Measurements from ENCODE around the gene FRMD8. TPM values are rescaled to one million over a fixed set of nuclear protein-coding genes. Genes with fewer than 3 reads are reported as not detected.

FRMD8 gene
- total RNA-seq, 1 donor from 2014 or later, result 53.3 TPM

DNA sequence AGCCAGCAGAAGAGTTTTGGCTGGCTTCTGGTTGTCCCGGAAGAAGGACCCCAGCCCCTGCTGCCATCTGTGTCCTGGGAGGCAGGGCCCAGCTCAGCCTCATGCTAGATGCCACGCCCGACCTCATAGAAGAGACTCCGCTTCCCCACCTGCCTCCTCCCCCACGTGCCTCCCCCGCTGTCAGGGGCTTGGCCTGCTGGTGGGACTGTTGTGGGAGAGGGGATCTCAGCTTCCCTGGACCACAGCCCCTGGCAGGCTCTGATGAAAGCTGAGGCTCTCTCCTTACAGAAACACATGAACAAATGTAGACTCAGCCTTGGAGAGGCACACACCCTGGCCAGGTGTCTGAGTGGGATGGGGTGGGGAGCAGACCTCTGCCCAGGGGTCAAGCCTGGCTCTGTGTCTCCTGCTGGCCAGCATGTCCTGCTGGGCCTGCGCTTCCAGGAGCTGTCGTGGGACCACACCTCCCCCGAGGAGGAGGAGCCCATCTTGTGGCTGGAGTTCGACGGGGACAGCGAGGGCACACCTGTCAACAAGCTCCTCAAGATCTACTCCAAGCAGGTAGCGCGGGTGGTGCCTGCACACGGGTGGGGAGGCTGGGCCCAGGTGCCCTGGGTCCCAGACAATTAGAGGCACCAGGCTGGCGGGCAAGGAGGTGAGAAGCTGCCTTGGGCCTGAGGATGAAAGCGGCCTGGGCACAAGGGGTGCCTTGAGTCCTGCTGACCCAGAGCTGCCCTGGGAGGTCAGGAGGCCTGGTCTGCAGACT, 14.1 kb downstream of the FRMD8 start:
- no peaks in the 10 kb centered on the region for H3K4me1 ChIP-seq
- H3K27me3 ChIP-seq, result no peaks in the 10 kb centered on the region
- peaks cover 0 to 81% of the 10 kb centered on the region in 2 donors for H3K36me3 ChIP-seq
- H3K4me3 ChIP-seq, result no peak overlapping the region
- no peaks in the 10 kb centered on the region for H3K9me3 ChIP-seq
- TF ChIP-seq, protein P1, sequence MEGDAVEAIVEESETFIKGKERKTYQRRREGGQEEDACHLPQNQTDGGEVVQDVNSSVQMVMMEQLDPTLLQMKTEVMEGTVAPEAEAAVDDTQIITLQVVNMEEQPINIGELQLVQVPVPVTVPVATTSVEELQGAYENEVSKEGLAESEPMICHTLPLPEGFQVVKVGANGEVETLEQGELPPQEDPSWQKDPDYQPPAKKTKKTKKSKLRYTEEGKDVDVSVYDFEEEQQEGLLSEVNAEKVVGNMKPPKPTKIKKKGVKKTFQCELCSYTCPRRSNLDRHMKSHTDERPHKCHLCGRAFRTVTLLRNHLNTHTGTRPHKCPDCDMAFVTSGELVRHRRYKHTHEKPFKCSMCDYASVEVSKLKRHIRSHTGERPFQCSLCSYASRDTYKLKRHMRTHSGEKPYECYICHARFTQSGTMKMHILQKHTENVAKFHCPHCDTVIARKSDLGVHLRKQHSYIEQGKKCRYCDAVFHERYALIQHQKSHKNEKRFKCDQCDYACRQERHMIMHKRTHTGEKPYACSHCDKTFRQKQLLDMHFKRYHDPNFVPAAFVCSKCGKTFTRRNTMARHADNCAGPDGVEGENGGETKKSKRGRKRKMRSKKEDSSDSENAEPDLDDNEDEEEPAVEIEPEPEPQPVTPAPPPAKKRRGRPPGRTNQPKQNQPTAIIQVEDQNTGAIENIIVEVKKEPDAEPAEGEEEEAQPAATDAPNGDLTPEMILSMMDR (IDR thresholded peaks at IDR 0.05), result no peak
- TF ChIP-seq POLR2A (IDR thresholded peaks at IDR 0.05) (no peak), POLR2AphosphoS5 (IDR thresholded peaks at IDR 0.05; ENCODE audit: insufficient read depth in 1 of 2, low read depth in 1 of 2) (no peak)
- H3K27ac ChIP-seq, result no peak overlapping the region
- DNase-seq (ENCODE audit: extremely low spot score in 2 of 2), result no peak
- intact Hi-C loops (cut with DNase I), result no loop called here

DNA sequence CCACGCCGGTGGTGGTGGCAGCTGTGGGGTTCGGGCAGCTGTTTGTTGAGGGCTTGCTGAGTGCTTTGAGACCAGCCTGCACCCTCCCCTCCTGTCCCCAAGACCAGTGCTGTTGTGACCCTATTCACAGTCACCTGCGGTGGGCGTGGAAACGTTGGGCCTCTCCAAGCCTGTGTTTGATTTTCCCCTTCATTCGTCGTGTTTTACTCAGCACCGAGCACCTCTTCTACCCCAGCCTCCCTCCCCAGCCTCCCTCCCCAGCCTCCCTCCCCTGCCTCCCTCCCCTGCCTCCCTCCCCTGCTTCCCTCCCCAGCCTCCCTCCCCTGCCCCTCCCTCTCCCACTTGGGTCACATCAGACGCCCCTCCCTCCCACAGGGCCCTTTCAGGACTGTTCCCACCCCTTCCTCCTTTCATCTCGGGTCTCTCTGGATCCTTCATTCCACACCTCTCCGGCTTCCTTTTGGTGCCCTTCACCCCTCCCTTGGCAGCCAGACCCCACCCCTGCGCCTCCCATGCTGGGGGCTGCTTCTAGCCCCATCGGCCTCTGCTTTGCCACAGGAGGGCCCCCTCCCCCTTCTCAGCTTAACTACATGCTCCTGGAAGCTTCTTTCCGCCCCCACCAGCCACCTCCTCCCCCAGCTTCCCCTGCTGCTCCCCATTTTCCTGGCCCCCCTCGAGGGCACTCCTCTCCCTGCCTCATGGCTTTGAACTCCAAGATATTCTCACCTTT, 14.8 kb downstream of the FRMD8 start:
- Histone ChIP-seq H3K27me3 (no peaks in the 10 kb centered on the region), H3K27ac (no peak overlapping the region), H3K4me1 (no peaks in the 10 kb centered on the region), H3K9me3 (no peaks in the 10 kb centered on the region), H3K36me3 (peaks cover 0 to 82% of the 10 kb centered on the region in 2 donors), H3K4me3 (no peak overlapping the region)
- DNase-seq (ENCODE audit: extremely low spot score in 2 of 2), result no peak
- intact Hi-C loops (cut with DNase I), result no loop called here
- TF ChIP-seq, protein P1 (IDR thresholded peaks at IDR 0.05), result no peak
- TF ChIP-seq POLR2AphosphoS5 (IDR thresholded peaks at IDR 0.05; ENCODE audit: insufficient read depth in 1 of 2, low read depth in 1 of 2) (no peak), POLR2A (IDR thresholded peaks at IDR 0.05) (no peak)

DNA sequence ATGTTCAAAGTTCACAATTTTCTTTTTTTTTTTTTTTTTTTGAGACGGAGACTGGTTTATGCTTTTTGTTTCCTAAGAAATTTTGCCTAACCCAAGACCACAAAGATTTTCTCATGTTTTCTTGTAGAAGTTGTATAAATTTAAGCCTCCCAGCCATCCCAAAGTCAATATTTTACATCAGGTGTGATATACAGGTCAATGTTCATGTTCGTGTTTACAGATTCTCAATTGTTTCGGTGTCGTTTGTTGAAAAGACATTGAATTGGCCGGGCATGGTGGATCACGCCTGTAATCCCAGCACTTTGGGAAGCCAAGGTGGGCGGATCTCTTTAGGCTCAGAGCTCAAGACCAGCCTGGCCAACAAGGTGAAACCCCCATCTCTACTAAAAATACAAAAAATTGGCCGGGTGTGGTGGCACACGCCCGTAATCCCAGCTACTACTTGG, 15.4 kb downstream of the FRMD8 start:
- Histone ChIP-seq H3K4me1 (no peaks in the 10 kb centered on the region), H3K27me3 (no peaks in the 10 kb centered on the region), H3K27ac (no peak overlapping the region), H3K4me3 (no peak overlapping the region), H3K9me3 (no peaks in the 10 kb centered on the region), H3K36me3 (peaks cover 0 to 77% of the 10 kb centered on the region in 2 donors)
- TF ChIP-seq, protein P1 (IDR thresholded peaks at IDR 0.05), result no peak
- TF ChIP-seq POLR2A (IDR thresholded peaks at IDR 0.05), result no peak
- no peak for TF ChIP-seq POLR2AphosphoS5 (IDR thresholded peaks at IDR 0.05; ENCODE audit: insufficient read depth in 1 of 2, low read depth in 1 of 2)
- intact Hi-C loops (cut with DNase I), result no loop called here
- no peak for DNase-seq (ENCODE audit: extremely low spot score in 2 of 2)

DNA sequence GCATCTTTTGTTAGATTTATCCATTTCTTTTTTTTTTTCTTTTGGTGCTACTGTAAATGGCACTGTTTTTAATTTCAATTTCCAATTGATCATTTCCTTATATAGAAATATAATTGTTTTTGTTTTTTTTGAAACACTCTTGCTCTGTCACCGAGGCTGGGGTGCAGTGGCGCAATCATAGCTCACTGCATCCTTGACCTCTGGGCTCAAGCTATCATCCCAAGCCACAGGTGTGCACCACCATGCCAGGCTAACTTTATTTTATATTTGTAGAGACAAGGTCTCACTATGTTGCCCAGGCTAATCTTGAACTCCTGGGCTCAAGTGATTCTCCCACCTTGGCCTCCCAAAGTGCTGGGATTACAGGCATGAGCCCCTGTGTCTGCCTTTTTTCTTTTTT, 16.4 kb downstream of the FRMD8 start:
- intact Hi-C loops (cut with DNase I), result no loop called here
- no peak overlapping the region for H3K27ac ChIP-seq
- DNase-seq (ENCODE audit: extremely low spot score in 2 of 2), result no peak
- TF ChIP-seq, protein P1 (IDR thresholded peaks at IDR 0.05), result no peak
- TF ChIP-seq POLR2A (IDR thresholded peaks at IDR 0.05) (no peak), POLR2AphosphoS5 (IDR thresholded peaks at IDR 0.05; ENCODE audit: insufficient read depth in 1 of 2, low read depth in 1 of 2) (no peak)
- peaks cover 0 to 78% of the 10 kb centered on the region in 2 donors for H3K36me3 ChIP-seq
- H3K9me3 ChIP-seq, result no peaks in the 10 kb centered on the region
- no peak overlapping the region for H3K4me3 ChIP-seq
- no peaks in the 10 kb centered on the region for H3K4me1 ChIP-seq
- H3K27me3 ChIP-seq, result no peaks in the 10 kb centered on the region
